Measurements from ENCODE around the gene FANCC.
"Not testable (repeated sequence)": the region's sequence is repeated elsewhere in the genome, so short reads cannot be mapped to it uniquely, and the experiment has no call there.

The FANCC gene

GRCh38 chr9:95226921-95227320, 90.6 kb downstream of the FANCC start:
- no peak for DNase-seq

- no peak for DNase-seq
Observed at GRCh38 chr9:95225726-95226106, 91.8 kb downstream of the FANCC start.

- no peak for DNase-seq
Observed at GRCh38 chr9:95225076-95225725, 92.3 kb downstream of the FANCC start.

- DNase-seq, result no peak
Observed at GRCh38 chr9:95224376-95225019, 93.0 kb downstream of the FANCC start.

- DNase-seq, result not testable (repeated sequence)
Observed at GRCh38 chr9:95220352-95220751, 97.2 kb downstream of the FANCC start.

GRCh38 chr9:95218773-95219172, 98.7 kb downstream of the FANCC start:
- no peak for DNase-seq

- DNase-seq, result no peak
Observed at GRCh38 chr9:95217936-95218335, 99.6 kb downstream of the FANCC start.

- DNase-seq, result no peak
Observed at GRCh38 chr9:95215336-95215898, 102.1 kb downstream of the FANCC start.

GRCh38 chr9:95213117-95213516, 104.4 kb downstream of the FANCC start:
- no peak for DNase-seq

- DNase-seq, result no peak
Observed at GRCh38 chr9:95211028-95211427, 106.5 kb downstream of the FANCC start.

- DNase-seq, result no peak
Observed at GRCh38 chr9:95207403-95207802, 110.1 kb downstream of the FANCC start.

- DNase-seq, result no peak
Observed at GRCh38 chr9:95206143-95206542, 111.4 kb downstream of the FANCC start.

GRCh38 chr9:95204710-95205109, 112.8 kb downstream of the FANCC start:
- DNase-seq, result no peak

GRCh38 chr9:95204310-95204709, 113.2 kb downstream of the FANCC start:
- DNase-seq, result no peak

GRCh38 chr9:95203019-95203418, 114.5 kb downstream of the FANCC start:
- not testable (repeated sequence) for DNase-seq

GRCh38 chr9:95202076-95202681, 115.3 kb downstream of the FANCC start:
- no peak for DNase-seq

GRCh38 chr9:95201206-95201605, 116.3 kb downstream of the FANCC start:
- DNase-seq, result no peak

- no peak for DNase-seq
Observed at GRCh38 chr9:95197692-95198271, 119.7 kb downstream of the FANCC start.

- no peak for DNase-seq
Observed at GRCh38 chr9:95193480-95193879, 124.0 kb downstream of the FANCC start.

GRCh38 chr9:95193067-95193466, 124.4 kb downstream of the FANCC start:
- DNase-seq, result no peak

- DNase-seq, result no peak
Observed at GRCh38 chr9:95192631-95193030, 124.9 kb downstream of the FANCC start.

GRCh38 chr9:95190413-95190812, 127.1 kb downstream of the FANCC start:
- DNase-seq, result no peak

- no peak for DNase-seq
Observed at GRCh38 chr9:95189251-95190098, 128.0 kb downstream of the FANCC start.

Measured in NCI-H524 treated with DMSO at 0.1 percent for 48 hours (cell line).